OCI-LY1 (cell line): ENCODE results near the gene USP19.
A peak's percentile ranks its signal among the peaks of the same experiment; 100 is the strongest.

Experiments
- EZH2 ChIP-seq: fragments of 200-600 bp; sonication (generic), shearing (Covaris generic); IDR thresholded peaks from 2 replicates; pipeline ENCODE4 v1.8.0; 2017; ENCODE audit warnings: borderline replicate concordance, mixed run types, mild to moderate bottlenecking, antibody characterized with exemption, low read length, moderate library complexity, mixed read lengths
- TF ChIP-seq, protein P1 (sequence below): fragments of 200-600 bp; sonication (generic), shearing (Covaris generic); IDR thresholded peaks from 2 replicates; pipeline ENCODE4 v1.5.1; 2017; ENCODE audit warnings: mild to moderate bottlenecking, antibody characterized with exemption, low read length, moderate library complexity, mixed read lengths

DNA sequence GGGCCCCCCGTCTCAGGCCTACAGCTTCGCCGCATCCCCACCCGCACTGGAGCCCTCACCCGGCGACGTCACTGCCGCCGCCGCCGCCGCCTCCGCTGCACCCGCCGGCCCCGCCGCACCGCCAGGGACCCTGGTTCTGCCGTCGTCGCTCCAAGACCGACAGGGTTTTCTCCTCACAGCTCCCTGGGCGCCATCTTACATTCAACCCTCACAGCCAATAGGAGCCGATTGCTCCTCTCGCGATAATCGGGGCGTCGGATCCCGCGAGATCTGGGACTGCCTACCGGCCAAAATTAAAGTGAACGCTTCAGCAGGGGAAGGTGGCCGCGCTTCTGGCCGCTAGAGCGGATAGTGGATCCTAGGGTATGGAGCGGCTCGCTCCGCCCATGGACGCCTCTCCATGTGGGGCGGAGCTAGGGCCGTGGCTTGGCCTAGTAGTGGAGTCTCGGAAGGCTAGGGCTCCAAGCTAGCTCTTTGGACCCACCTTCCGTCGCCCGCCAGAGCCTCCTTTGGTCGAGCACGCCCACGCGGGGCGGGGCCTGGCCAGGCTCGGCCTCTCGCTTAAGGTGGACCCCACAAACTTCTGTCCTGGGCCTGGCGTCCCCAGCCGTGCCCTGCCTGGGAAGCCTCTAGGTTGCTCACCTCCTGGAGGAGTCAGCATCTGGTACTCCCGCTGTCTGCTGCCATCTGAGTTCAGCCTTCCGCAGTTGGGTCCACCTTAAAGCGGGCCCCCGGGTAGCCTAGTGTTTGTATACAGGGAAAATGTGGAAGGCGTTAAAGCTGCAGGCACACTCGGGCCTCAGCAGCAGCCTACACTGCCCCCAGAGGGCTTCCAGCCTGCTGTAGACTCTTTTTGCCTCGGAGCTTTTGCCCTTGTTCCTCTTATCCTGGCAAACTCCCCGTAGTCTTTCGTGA, 26.5 kb downstream of the USP19 start, which contains the start of gene QRICH1:
- TF ChIP-seq, protein P1, sequence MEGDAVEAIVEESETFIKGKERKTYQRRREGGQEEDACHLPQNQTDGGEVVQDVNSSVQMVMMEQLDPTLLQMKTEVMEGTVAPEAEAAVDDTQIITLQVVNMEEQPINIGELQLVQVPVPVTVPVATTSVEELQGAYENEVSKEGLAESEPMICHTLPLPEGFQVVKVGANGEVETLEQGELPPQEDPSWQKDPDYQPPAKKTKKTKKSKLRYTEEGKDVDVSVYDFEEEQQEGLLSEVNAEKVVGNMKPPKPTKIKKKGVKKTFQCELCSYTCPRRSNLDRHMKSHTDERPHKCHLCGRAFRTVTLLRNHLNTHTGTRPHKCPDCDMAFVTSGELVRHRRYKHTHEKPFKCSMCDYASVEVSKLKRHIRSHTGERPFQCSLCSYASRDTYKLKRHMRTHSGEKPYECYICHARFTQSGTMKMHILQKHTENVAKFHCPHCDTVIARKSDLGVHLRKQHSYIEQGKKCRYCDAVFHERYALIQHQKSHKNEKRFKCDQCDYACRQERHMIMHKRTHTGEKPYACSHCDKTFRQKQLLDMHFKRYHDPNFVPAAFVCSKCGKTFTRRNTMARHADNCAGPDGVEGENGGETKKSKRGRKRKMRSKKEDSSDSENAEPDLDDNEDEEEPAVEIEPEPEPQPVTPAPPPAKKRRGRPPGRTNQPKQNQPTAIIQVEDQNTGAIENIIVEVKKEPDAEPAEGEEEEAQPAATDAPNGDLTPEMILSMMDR, result peak; percentile 63
- TF ChIP-seq EZH2, result no peak
